Measurements from ENCODE around the gene ORAI1. TPM values are rescaled to one million over a fixed set of nuclear protein-coding genes. Genes with fewer than 3 reads are reported as not detected.
"Not testable (repeated sequence)": the region's sequence is repeated elsewhere in the genome, so short reads cannot be mapped to it uniquely, and the experiment has no call there.

ORAI1 gene
- polyA plus RNA-seq (ENCODE audit: insufficient read length) = 54.7 TPM

DNA sequence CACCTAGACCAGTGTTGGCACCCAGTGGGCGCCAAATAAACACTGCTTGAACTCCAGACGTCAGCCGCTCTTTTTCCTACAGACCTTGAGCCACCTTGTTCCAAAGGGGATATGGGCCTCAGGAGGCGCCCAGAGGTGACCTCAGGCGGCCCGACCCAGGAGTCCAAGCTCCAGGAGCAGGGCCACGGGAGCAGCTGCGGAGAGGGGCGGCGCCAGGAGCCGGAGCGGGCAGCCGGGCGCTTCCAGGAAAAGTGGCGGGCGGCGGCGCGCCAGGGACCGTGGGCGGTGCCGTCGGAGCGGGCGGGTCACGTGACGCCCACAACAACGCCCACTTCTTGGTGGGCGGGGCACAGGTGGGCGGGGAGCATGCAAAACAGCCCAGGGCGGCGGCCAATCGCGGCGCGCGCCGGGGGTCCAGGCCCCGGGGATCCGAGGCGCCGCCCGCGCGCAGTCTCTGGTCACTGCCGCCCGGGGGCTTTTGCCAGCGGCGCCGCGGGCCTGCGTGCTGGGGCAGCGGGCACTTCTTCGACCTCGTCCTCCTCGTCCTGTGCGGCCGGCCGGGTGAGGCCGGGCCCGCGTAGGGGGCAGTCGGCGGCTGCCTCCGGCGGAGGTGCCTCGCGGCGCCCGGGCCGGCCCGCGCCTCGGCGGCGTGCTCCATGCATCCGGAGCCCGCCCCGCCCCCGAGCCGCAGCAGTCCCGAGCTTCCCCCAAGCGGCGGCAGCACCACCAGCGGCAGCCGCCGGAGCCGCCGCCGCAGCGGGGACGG lies at the start of gene ORAI1:
Gene ORAI1 (plus strand): TSS at position 444 of the 766 bp plus-strand sequence.
- peak; percentile 68 for DNase-seq (ENCODE audit: low read depth)

DNA sequence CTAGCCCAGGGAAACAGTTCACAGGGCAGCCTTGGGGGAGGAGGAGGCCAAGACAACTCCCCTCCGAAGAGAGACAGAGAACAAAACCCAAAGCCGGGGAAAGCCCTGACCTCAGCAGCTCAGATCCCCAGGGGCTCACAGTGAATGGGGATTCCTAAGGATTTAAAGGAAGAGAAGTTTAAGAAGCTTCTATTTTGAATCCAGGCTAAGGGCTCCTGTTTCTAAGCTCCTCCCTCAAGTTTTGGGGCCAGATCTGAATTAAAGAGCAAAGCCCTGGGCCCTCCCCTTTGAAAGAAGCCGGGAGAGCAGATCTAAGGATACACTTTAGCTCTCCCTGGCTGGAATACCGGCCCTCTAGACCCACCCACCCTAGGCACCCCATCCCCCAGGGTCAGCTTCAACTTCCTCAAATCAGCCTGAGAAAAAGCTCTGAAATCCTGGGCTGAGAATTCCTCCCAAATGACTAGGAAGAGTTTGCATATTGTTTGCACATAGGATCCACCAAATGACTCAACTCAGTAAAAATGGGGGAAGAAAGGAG lies 49.4 kb upstream of the ORAI1 start:
- no peak for DNase-seq (ENCODE audit: low read depth)

DNA sequence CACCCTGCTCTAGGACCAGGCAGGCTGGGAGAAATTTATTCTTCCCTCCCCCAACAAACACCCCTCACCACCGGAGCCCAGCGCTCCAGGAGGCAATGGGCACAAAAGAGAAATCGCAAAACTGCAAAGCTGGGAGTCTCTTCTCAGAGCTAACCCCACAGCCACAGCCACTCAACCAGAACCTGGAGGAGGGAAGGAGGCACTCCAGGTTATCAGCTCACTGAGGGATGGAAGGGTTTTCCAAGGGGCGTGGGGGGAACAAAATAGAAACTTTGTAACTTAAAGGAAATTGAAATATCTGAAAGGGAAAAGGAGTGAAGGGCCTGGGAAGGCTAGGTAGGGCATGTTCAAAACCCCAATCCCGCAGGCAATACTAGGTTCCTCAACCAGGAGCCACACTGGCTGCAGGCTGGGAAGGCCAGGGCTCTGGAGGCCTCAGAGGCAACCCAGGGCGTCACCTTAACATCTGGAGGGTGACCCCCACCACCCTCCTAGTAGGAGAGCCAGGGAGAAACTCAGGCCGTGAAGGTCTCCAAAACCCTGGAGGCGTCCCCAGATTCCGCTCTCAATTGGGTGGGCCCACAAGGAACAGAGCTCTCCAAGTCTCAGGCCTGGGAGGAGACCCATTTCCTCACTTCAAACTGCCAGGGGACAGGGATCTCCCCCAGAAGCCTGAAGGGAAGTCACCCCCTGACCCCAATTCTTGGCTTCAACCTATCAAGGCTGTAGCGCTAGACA lies 48.7 kb upstream of the ORAI1 start:
- DNase-seq (ENCODE audit: low read depth) = no peak

DNA sequence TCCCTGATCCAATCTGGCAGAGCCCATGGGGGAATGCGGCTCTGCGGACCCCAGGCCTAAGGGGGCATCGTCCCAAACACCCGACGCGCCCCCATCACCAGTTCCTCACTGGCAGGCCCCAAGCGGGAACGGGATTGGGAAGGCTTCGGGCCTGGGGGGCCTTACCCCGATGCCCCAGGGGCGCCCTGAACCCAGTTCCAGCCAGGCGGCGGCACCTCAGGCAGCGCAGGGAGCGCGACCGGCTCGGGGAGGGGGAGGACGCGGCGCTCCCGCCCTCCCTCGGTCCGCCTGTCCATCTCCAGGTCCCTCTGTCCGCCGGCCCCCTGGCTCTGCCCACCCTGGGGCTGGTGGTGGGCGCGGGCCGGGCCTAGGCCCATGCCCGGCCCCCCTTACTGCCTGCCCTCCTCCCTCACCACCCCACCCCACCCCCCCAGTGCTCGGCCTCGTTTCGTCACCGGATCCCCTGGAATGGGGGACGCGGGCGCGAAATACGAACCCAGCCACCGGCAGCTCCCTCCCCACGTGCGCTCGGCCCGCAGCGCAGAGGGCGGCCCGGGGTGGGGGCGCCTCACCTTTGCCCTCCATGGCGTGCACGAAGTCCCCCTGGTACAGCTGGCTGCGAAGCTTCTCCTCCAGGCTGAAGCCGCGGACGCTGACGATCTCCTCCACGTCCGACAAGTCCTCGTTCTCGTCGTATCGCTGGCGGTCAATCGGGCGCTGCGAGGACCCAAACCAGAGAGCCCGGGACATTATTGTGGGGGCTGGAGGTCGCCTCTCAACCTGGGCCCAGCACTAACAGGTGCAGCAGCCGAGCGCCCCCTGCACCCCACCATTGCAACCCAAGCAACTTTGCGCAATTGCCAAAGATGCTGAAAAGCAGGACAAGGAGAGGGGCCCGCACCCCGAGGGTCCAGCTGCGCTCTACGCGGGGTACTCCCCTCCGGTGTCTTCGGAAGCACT lies 47.8 kb upstream of the ORAI1 start:
- DNase-seq (ENCODE audit: low read depth) = no peak

DNA sequence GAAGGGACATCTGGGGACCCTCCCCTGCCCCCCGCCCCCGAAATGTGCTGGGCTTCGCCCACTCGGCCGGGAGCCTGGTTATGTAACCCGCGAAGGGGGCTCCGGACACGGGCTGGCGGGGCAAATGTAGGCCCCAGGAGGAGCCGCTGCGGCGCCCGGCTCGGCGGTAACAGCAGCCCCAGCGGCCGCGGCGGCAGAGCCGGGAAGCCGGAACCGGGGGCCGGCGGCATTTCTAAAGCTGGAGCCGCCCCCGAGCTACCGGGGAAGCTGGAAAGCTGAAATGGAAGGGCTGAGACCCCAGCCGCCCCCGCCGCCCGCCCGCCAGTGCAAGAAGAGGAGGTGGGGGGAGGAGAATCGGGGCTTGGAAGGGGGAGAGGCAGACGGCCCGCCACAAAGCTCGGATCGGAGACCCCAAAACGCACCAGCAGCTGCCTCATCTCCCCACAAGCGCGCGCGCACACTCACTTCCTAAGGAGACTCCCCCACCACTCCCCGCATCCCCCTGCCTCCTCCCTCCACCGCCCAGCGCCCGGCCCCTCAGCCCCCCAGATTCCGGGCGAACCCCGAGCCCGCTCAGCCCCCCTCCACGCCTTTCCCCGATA lies 47.0 kb upstream of the ORAI1 start:
- DNase-seq (ENCODE audit: low read depth) = no peak

DNA sequence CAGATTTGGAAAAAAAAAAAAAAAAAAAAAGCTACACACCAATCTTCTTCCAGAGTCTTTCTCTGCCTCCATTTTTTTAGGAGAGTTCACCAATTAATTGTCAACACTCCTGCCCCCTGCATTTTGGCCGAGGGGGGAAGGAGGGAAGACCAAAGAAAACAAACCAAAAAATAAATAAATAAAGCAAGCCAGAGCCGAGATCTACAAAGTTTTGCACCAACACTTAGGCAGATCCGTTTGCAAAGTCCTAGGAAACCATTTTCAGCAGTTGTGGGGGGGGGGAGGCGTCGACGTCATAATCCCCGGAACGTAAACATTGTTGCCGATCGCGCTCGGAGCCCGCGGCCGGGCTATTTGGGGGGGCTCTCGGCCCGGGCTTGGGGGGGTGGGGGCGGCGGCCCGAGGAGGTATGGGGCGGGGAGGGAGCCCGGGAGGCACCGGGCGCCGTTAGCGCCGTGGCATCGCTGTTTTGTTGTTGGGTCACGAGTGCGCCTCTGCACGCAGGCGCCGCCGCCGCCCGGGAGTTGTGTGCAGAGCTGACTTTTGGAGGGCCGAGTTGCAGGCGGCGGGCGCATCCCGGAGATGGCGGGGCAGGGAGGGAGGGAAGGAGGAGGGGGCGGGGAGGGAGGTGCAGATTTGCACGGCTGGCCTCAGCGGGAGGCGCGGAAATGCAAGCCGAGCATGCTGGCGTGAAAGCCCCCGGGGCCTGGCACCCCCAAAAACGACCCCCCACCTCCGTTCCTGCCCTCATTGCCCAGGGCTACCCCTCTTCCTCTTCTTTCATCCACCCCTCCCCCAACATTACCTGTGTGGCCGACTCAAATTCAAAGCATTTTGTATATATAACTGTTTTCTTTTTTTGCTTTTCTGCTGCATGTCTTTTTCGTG lies 46.1 kb upstream of the ORAI1 start:
- no peak for DNase-seq (ENCODE audit: low read depth)

DNA sequence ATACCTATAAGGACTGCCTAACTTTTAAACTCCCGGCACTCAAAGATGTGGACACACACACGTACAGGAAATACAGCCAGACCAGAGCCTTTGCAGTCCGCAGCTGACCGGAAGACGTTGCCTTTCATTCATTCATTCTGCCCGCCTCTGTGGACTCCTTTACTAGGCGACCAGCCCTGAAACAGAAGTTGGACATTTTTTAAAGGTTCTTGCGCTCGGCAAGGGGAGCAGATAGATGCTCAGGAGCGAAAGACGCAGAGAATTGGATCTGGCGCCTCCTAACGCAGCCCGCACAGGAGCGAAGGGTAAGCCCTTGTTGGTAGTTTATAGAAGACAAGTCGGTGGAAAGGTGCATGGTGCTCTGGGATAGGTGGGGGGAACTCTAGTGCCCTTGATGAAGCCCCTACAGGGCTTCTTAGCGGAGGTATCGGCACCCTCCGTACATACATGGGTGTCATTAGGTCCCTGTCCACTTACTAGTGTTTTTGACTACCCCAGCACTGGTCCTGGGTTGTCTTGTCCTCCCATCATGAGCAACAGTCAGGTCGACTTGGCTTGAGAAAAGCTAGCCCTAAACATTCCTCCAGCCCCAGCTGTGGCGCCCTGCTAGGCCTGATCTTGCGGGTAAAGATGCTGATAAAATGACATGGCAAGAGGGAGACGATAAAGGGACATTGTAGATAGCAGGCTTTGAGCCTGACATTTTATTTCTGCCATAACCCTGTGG lies 45.2 kb upstream of the ORAI1 start, which contains the start of gene KDM2B:
Gene KDM2B (minus strand): TSS at position 65 of the 727 bp plus-strand sequence. CDS start 112 bp downstream, outside the sequence.
- DNase-seq (ENCODE audit: low read depth) = no peak

DNA sequence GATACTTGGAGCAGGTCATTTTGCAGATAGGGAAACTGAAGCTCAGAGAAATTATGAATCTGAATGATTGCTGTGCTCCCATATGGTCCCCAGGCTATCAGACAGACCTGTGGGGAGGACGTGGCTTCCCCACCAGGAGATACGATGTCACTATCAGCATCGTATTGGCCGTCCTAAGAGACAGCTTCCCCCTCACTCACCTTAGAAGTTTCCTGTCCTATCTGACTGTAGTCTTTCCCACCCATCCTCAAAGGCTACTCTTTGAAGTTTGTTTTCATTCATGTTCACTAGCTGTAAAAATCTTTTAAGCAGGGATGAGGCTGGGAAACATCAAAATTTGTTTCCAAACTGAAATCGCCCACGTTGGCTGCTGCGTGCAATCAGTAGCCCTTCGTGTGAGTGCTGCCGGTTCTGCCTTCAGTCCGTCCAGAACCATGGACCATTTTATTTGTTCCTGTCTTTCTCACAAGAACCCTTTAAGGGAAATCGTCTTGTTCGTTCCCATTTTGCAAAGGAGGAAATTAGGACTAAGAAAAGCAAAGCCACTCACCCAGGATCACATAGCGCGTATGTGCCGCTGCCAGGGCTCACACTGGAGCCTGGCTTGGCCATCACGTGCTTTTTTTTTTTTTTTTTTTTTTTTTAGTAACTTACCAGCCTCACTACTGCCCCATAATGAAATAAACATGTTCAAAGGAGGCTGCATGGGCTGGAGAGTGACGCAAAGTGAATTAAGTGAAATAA lies 44.5 kb upstream of the ORAI1 start:
- DNase-seq (ENCODE audit: low read depth) = no peak

DNA sequence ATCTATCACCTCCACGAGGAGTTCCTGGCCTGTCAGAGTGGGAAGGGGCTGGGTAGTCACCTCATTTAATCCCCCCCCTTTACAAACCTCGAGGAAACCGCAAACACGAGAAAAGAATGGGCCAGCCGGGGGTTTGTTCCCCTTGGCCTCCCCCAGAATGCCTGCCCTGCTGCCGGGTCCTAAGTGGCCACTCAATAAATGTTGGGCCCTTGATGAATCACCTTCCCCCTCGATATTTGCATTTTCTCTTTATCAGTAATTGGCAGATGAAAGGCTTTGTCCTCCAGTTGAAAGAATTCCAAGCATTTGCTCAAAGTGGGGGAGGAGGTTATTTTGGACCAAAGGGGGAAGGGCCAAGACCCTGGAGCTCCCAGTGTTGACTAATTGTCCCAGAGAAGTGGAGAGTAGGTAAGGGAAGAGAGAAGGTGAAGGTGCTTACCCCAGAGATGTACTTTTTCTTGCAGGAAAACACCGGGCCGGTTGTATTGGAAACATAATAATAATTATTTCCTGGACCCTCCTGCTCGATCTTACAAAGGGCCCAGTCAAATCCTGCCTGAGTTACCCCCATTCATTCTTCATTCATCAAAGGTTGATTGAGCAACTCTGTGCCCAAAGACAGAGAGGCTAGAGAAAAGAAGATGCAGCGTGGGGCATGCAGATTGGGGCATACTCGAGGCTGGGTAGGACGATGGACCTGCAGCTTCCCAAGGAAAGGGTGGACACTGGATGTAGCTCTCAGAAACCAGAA lies 43.6 kb upstream of the ORAI1 start:
- DNase-seq (ENCODE audit: low read depth) = no peak

DNA sequence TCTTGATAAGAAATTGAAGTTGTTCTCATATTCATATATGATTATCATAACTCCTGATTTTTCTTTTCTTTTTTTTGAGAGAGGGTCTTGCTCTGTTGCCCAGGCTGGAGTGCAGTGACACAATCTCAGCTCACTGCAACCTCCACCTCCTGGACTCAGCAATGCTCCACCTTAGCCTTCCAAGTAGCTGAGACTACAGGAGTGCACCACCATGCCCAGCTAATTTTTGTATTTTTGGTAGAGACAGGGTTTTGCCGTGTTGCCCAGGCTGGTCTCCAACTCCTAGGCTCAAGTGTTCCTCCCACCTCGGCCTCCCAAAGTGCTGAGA lies 43.0 kb upstream of the ORAI1 start:
- DNase-seq (ENCODE audit: low read depth) = not testable (repeated sequence)

DNA sequence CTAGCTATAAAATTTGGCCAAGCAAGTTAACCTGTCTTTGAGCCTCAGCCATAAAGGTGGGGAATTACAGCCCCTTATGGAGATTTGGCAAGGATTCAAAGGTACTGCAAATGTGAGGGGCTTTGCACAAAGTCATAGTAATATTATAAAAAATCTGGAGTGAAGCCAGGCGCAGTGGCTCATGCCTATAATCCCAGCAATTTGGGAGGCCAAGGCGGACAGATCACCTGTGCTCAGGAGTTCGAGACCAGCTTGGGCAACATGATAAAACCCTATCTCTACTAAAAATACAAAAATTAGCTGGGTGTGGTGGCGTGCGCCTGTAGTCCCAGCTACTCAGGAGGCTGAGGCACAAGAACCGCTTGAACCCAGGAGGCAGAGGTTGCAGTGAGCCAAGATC lies 41.4 kb upstream of the ORAI1 start:
- not testable (repeated sequence) for DNase-seq (ENCODE audit: low read depth)

DNA sequence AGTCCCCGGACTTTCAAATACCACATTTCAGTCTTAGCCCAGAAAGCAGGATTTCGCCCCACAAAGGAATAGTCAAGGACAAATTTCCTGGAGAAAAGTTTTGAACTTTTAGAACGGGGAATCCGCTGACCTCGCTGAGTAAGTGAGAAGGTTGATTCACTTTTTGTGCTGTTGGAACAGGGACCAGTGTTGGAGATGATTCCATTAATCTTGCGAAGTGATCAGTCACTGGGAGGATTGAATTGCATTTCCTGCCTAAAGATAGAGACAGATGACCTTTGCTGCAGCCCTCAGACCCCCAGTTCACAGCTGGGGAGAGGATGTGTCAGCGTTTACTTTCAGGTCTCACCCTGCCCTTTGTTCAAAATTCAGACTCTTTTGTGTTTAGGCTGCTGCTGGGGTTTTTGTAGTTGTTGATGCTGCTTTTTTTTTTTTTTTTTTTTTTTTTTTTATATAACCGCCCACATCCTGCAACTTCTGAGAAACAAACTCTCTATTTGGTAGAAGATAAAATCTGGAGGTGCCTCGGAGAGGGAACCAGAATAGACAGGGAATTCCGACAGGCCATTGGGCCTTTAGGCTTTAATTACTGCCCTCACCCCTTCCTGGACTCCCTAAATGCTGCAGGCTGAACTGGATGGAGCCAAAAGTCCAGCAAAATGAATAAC lies 35.7 kb upstream of the ORAI1 start:
- DNase-seq (ENCODE audit: low read depth) = no peak

DNA sequence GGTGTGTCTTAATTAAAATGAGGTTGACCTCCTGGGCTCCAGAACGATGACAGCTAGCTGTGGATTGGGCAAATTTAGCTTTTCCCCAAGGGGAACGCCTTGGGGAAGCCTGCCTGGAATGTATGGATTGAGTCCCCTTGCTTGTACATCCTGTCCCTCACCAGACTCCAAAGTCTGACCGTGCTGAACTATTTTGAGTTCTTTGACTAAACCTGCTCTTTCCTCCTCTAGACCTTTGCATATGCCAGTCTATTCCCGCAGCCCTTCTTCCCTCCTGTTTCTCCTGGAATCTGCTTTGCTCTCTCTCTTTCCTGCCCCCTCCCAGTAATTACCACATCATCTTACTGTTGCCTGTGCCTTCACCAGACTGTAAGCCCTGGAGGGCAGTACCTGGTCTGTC lies 34.0 kb upstream of the ORAI1 start:
- no peak for DNase-seq (ENCODE audit: low read depth)

DNA sequence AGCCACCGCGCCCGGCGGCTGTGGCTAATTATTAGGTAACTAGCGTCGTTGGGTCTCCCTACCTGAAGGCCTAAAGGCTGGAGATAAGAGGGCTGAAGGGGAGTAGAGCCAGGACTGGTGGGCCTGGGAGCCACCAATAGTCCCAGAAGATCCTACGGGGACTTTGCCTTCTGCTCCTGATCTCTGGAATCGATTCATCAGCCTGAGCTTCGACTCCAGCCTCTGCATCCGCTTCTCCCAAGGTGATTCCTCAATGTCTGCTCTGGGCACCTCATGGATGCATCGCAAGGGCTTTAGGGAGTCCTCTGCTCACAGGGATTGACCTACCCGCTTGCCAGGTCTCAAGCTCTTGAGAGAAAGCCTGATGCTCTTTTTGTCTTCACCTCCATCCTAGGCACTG lies 30.8 kb upstream of the ORAI1 start:
- DNase-seq (ENCODE audit: low read depth) = no peak

DNA sequence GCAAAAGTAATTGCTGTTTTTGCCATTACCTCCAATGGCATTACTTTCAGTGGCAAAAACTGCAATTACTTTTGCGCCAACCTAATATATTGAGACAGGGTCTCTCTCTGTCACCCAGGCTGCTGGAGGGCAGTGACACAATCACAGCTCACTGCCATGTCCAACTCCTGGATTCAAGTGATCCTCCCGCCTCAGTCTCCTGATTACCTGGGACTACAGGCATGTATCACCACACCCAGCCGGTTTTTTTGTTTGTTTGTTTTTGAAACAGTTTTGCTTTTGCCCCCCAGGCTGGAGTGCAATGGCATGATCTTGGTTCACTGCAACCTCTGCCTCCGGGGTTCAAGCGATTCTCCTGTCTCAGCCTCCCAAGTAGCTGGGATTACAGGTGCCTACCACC lies 29.8 kb upstream of the ORAI1 start:
- DNase-seq (ENCODE audit: low read depth) = no peak

DNA sequence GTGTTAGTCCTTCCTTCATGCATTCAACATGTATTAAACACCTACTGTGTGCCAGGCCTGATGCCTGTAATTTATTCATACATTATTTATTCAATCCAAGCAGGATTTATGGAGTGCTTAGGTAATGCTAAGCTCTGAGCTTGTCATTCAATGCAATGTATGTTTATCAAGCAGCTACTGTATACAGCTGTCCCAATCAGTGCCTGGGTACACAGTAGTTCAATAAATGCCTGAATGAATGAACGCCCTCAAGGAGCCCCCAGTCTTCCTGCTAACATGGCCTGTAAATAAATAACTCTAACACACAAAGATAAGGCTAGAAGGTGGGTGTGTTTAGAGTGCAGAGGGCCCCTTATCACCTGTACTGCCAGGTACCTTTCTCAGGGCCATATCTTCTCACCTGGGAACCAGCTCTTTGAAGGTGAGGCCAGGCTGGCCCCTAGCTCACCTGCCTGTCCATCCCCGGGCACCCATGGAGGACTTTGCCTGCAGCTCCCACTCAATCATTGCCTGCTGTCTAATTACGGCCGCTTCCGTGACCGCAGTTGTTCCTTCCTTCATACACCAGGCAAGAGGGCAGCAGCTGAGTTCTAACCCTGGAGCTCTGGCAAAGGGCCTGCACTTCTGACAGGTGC lies 25.5 kb upstream of the ORAI1 start:
- no peak for DNase-seq (ENCODE audit: low read depth)

DNA sequence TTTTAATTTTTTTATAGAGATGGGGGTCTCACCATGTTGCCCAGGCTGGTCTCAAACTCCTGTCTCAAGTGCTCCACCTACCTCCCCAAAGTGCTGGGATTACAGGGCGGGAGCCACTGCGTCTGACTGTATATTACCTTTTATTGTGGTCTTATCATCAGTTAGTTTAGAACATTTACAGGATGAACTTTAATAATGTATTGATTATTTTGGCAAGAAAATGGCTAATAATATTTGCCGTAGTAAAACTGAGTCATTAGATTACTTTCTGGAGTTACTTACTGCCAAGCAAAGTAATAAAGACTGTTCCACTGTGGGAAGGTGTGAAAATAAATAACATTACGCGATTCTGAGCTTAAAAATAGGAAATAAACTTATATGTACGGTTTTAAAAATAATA lies 23.6 kb upstream of the ORAI1 start:
- no peak for DNase-seq (ENCODE audit: low read depth)

Measured in forelimb muscle (tissue), 1 donor.